ENCODE data around the gene NIN.

GRCh38 chr14:50800032-50800431 is 30.9 kb downstream of the NIN start:
- TF ChIP-seq CTCF (IDR thresholded peaks at IDR 0.05) (no peak), POLR2AphosphoS5 (IDR thresholded peaks at IDR 0.05; ENCODE audit: insufficient read depth in 1 of 2, low read depth in 1 of 2) (no peak)

Data from vagina (tissue), 2 donors.